Cardiac muscle cell (in vitro differentiated cells and primary cell): Measurements from ENCODE around the gene SPNS1. TPM values are rescaled to one million over a fixed set of nuclear protein-coding genes. Genes with fewer than 3 reads are reported as not detected.

ENCODE experiments used
- DNase-seq, 2 donors: peaks; one replicate each; pipeline versions ENCODE4 v3.0.0 to v3.0.0-alpha.2; 2010 to 2017; ENCODE audit warnings: low read depth in 1 of 2, low spot score in 1 of 2
- H3K27ac ChIP-seq: fragments of 200-600 bp; sonication (generic); 2 replicates; pipeline ENCODE4 v1.5.1; 2016
- H3K27me3 ChIP-seq: fragments of 200-600 bp; sonication (generic); 2 replicates; pipeline ENCODE4 v1.6.0; 2016; ENCODE audit warnings: control low read depth
- H3K36me3 ChIP-seq: fragments of 200-600 bp; sonication (generic); 2 replicates; pipeline ENCODE4 v1.5.1; 2016; ENCODE audit warnings: control low read depth
- H3K4me1 ChIP-seq: fragments of 200-600 bp; sonication (generic); 2 replicates; pipeline ENCODE4 v1.8.1; 2017; ENCODE audit warnings: low read depth, mild to moderate bottlenecking, mixed run types
- H3K4me3 ChIP-seq: fragments of 200-600 bp; sonication (generic); 2 replicates; pipeline ENCODE4 v1.5.1; 2016; ENCODE audit warnings: mild to moderate bottlenecking
- H3K9me3 ChIP-seq: fragments of 200-600 bp; sonication (generic); 2 replicates; pipeline ENCODE4 v1.5.1; 2017; ENCODE audit warnings: low read depth, mild to moderate bottlenecking, control low read depth
- CTCF ChIP-seq: IDR thresholded peaks from 2 replicates; pipeline ENCODE4 v1.5.1; 2012; ENCODE audit warnings: low read depth, mild to moderate bottlenecking, low read length
- polyA plus RNA-seq: library from polyadenylated mRNA; unstranded; fragments of >200 nt; fragmentation: Nextera tagmentation; extraction: Ambion mirVana; gene quantifications from 2 replicates; pipeline ENCODE4 v1.2.1, GENCODE V29; 2016
- total RNA-seq: library from RNA; depleted of rRNA; stranded (reverse); fragments of >200 nt; gene quantifications from 2 replicates; pipeline ENCODE4 v1.2.3, GENCODE V29; 2016

SPNS1 gene
- total and polyA plus RNA-seq, 2 experiments from 2014 or later, result 54.4 to 98.9 TPM

- Histone ChIP-seq H3K36me3 (no peaks in the 10 kb centered on the region), H3K4me3 (no peak overlapping the region)
These were observed 54.0 kb downstream of the SPNS1 start for GRCh38 chr16:29028457-29029167.

GRCh38 chr16:29029168-29029994, 54.8 kb downstream of the SPNS1 start:
- Histone ChIP-seq H3K9me3 (no peaks in the 10 kb centered on the region), H3K4me3 (no peak overlapping the region), H3K27me3 (no peaks in the 10 kb centered on the region), H3K36me3 (no peaks in the 10 kb centered on the region), H3K27ac (no peak overlapping the region), H3K4me1 (no peaks in the 10 kb centered on the region)
- DNase-seq, result peak; percentile 4 to 94
- no peak for TF ChIP-seq CTCF

More at GRCh38 chr16:29028457-29029167, 54.0 kb downstream of the SPNS1 start:
- H3K9me3 ChIP-seq, result no peaks in the 10 kb centered on the region
- no peaks in the 10 kb centered on the region for H3K4me1 ChIP-seq
- TF ChIP-seq CTCF, result no peak
- H3K27me3 ChIP-seq, result no peaks in the 10 kb centered on the region
- DNase-seq, result no peak
- H3K27ac ChIP-seq, result no peak overlapping the region

- Histone ChIP-seq H3K27me3 (no peaks in the 10 kb centered on the region), H3K27ac (no peak overlapping the region), H3K36me3 (no peaks in the 10 kb centered on the region), H3K4me1 (no peaks in the 10 kb centered on the region), H3K4me3 (no peak overlapping the region), H3K9me3 (no peaks in the 10 kb centered on the region)
- no peak for DNase-seq
- no peak for TF ChIP-seq CTCF
These were observed 55.7 kb downstream of the SPNS1 start for GRCh38 chr16:29030086-29030840.

Other genes with a start within 250 kb of the SPNS1 start
- gene NPIPB9, start 223.0 kb upstream of the SPNS1 start, total RNA-seq, result 1.2 and 1.5 TPM in 2 replicates
- gene NPIPB9, start 223.0 kb upstream of the SPNS1 start, polyA plus RNA-seq, result 1.8 and 2.1 TPM in 2 replicates
- 70.9 and 81.2 TPM in 2 replicates for gene ATXN2L, start 151.8 kb upstream of the SPNS1 start, total RNA-seq
- 116 and 129 TPM in 2 replicates for gene ATXN2L, start 151.8 kb upstream of the SPNS1 start, polyA plus RNA-seq
- 220 and 225 TPM in 2 replicates for gene TUFM, start 128.4 kb upstream of the SPNS1 start, total RNA-seq
- 305 and 359 TPM in 2 replicates for gene TUFM, start 128.4 kb upstream of the SPNS1 start, polyA plus RNA-seq
- 79.5 and 92.0 TPM in 2 replicates for gene SH2B1, start 110.9 kb upstream of the SPNS1 start, total RNA-seq
- gene SH2B1, start 110.9 kb upstream of the SPNS1 start, polyA plus RNA-seq, result 37.7 and 41.1 TPM in 2 replicates
- gene ATP2A1, start 96.3 kb upstream of the SPNS1 start, total RNA-seq, result 2.6 and 2.7 TPM in 2 replicates
- gene ATP2A1, start 96.3 kb upstream of the SPNS1 start, polyA plus RNA-seq, result 2.6 and 5.0 TPM in 2 replicates
- 74.0 and 87.3 TPM in 2 replicates for gene RABEP2, start 49.5 kb upstream of the SPNS1 start, total RNA-seq
- gene RABEP2, start 49.5 kb upstream of the SPNS1 start, polyA plus RNA-seq, result 30.8 and 34.4 TPM in 2 replicates
- 0.07 and 1.1 TPM in 2 replicates for gene CD19, start 42.8 kb upstream of the SPNS1 start, total RNA-seq
- gene CD19, start 42.8 kb upstream of the SPNS1 start, polyA plus RNA-seq, result 1.3 TPM in 1 of 2 replicates, not detected in the other
- gene NFATC2IP, start 23.8 kb upstream of the SPNS1 start, total RNA-seq, result 32.9 and 71.6 TPM in 2 replicates
- 46.5 and 49.8 TPM in 2 replicates for gene NFATC2IP, start 23.8 kb upstream of the SPNS1 start, polyA plus RNA-seq
- gene LAT, start 10.3 kb downstream of the SPNS1 start, total RNA-seq, result 1.2 and 1.5 TPM in 2 replicates
- 0.56 and 0.83 TPM in 2 replicates for gene LAT, start 10.3 kb downstream of the SPNS1 start, polyA plus RNA-seq